ENCODE results near the gene ACOT12. TPM values are rescaled to one million over a fixed set of nuclear protein-coding genes. Genes with fewer than 3 reads are reported as not detected.

ACOT12 gene
- total RNA-seq, 1 donor from 2014 or later, result 0.52 TPM

GRCh38 chr5:81401266-81401665 is 7.3 kb upstream of the ACOT12 start:
- Histone ChIP-seq H3K9ac (ENCODE audit: low read depth in 1 of 3, low read length in 3 of 3) (no peak overlapping the region), H3K4me3 (ENCODE audit: low read length in 3 of 3) (no peak overlapping the region), H3K4me1 (ENCODE audit: control insufficient read depth in 3 of 3, insufficient read depth in 3 of 3, low read length in 3 of 3) (no peaks in the 10 kb centered on the region)

GRCh38 chr5:81400375-81400774 is 6.4 kb upstream of the ACOT12 start:
- H3K9ac ChIP-seq (ENCODE audit: low read depth in 1 of 3, low read length in 3 of 3), result no peak overlapping the region
- H3K36me3 ChIP-seq (ENCODE audit: control insufficient read depth in 3 of 3, insufficient read depth in 3 of 3, low read length in 3 of 3), result no peaks in the 10 kb centered on the region
- H3K4me3 ChIP-seq (ENCODE audit: low read length in 3 of 3), result no peak overlapping the region
- no peaks in the 10 kb centered on the region for H3K9me3 ChIP-seq (ENCODE audit: control insufficient read depth in 3 of 3, low read length in 3 of 3)
- no peaks in the 10 kb centered on the region for H3K4me1 ChIP-seq (ENCODE audit: control insufficient read depth in 3 of 3, insufficient read depth in 3 of 3, low read length in 3 of 3)
- H3K27ac ChIP-seq (ENCODE audit: low read depth, low read length), result no peak overlapping the region
- H3K27me3 ChIP-seq (ENCODE audit: control insufficient read depth in 3 of 3, insufficient read depth in 3 of 3, low read length in 3 of 3), result peaks cover 0 to 7% (median 0%) of the 10 kb centered on the region in 3 donors

More at GRCh38 chr5:81401266-81401665, 7.3 kb upstream of the ACOT12 start:
- H3K27ac ChIP-seq (ENCODE audit: low read depth, low read length), result no peak overlapping the region
- no peaks in the 10 kb centered on the region for H3K36me3 ChIP-seq (ENCODE audit: control insufficient read depth in 3 of 3, insufficient read depth in 3 of 3, low read length in 3 of 3)
- no peaks in the 10 kb centered on the region for H3K9me3 ChIP-seq (ENCODE audit: control insufficient read depth in 3 of 3, low read length in 3 of 3)
- peaks cover 0 to 7% (median 0%) of the 10 kb centered on the region in 3 donors for H3K27me3 ChIP-seq (ENCODE audit: control insufficient read depth in 3 of 3, insufficient read depth in 3 of 3, low read length in 3 of 3)

GRCh38 chr5:81398741-81399140 is 4.8 kb upstream of the ACOT12 start:
- H3K4me1 ChIP-seq (ENCODE audit: control insufficient read depth in 3 of 3, insufficient read depth in 3 of 3, low read length in 3 of 3), result peaks cover 0 to 5% (median 5%) of the 10 kb centered on the region in 3 donors
- no peak overlapping the region for H3K4me3 ChIP-seq (ENCODE audit: low read length in 3 of 3)
- peaks cover 3 to 12% (median 7%) of the 10 kb centered on the region in 3 donors for H3K27me3 ChIP-seq (ENCODE audit: control insufficient read depth in 3 of 3, insufficient read depth in 3 of 3, low read length in 3 of 3)
- no peak overlapping the region for H3K9ac ChIP-seq (ENCODE audit: low read depth in 1 of 3, low read length in 3 of 3)
- no peaks in the 10 kb centered on the region for H3K36me3 ChIP-seq (ENCODE audit: control insufficient read depth in 3 of 3, insufficient read depth in 3 of 3, low read length in 3 of 3)
- no peaks in the 10 kb centered on the region for H3K9me3 ChIP-seq (ENCODE audit: control insufficient read depth in 3 of 3, low read length in 3 of 3)
- H3K27ac ChIP-seq (ENCODE audit: low read depth, low read length), result no peak overlapping the region

GRCh38 chr5:81397176-81397575 is 3.2 kb upstream of the ACOT12 start:
- peaks cover 7 to 20% (median 14%) of the 10 kb centered on the region in 3 donors for H3K27me3 ChIP-seq (ENCODE audit: control insufficient read depth in 3 of 3, insufficient read depth in 3 of 3, low read length in 3 of 3)
- no peaks in the 10 kb centered on the region for H3K36me3 ChIP-seq (ENCODE audit: control insufficient read depth in 3 of 3, insufficient read depth in 3 of 3, low read length in 3 of 3)
- H3K9ac ChIP-seq (ENCODE audit: low read depth in 1 of 3, low read length in 3 of 3), result no peak overlapping the region
- H3K4me1 ChIP-seq (ENCODE audit: control insufficient read depth in 3 of 3, insufficient read depth in 3 of 3, low read length in 3 of 3), result peaks cover 0 to 5% (median 5%) of the 10 kb centered on the region in 3 donors
- H3K9me3 ChIP-seq (ENCODE audit: control insufficient read depth in 3 of 3, low read length in 3 of 3), result no peaks in the 10 kb centered on the region
- no peak overlapping the region for H3K27ac ChIP-seq (ENCODE audit: low read depth, low read length)
- H3K4me3 ChIP-seq (ENCODE audit: low read length in 3 of 3), result no peak overlapping the region

DNA sequence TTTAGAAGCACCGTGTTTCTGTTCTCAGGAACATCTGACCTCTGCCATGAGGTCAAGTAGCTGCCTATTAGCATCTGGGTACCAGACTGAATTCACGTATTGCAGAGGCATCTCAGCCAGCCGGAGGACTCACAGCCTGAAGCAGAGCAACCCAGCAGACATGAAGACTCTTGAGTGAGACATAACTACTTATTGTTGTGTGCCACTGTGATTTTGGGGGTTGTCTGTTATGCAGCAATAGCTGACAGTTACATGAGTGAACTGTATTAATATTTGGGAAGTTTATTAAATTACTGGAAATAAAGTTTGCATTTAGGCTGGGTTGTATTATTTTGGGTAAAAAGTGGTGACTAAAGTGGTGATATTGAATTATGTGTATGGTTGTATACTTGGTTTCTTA is 1.3 kb upstream of the ACOT12 start:
- no peak overlapping the region for H3K4me3 ChIP-seq (ENCODE audit: low read length in 3 of 3)
- H3K4me1 ChIP-seq (ENCODE audit: control insufficient read depth in 3 of 3, insufficient read depth in 3 of 3, low read length in 3 of 3), result peaks cover 0 to 5% (median 5%) of the 10 kb centered on the region in 3 donors
- no peaks in the 10 kb centered on the region for H3K9me3 ChIP-seq (ENCODE audit: control insufficient read depth in 3 of 3, low read length in 3 of 3)
- no peak overlapping the region for H3K9ac ChIP-seq (ENCODE audit: low read depth in 1 of 3, low read length in 3 of 3)
- H3K36me3 ChIP-seq (ENCODE audit: control insufficient read depth in 3 of 3, insufficient read depth in 3 of 3, low read length in 3 of 3), result no peaks in the 10 kb centered on the region
- H3K27ac ChIP-seq (ENCODE audit: low read depth, low read length), result no peak overlapping the region
- H3K27me3 ChIP-seq (ENCODE audit: control insufficient read depth in 3 of 3, insufficient read depth in 3 of 3, low read length in 3 of 3), result peaks cover 14 to 25% (median 22%) of the 10 kb centered on the region in 3 donors

- peaks cover 0 to 5% (median 5%) of the 10 kb centered on the region in 3 donors for H3K4me1 ChIP-seq (ENCODE audit: control insufficient read depth in 3 of 3, insufficient read depth in 3 of 3, low read length in 3 of 3)
- H3K9ac ChIP-seq (ENCODE audit: low read depth in 1 of 3, low read length in 3 of 3), result no peak overlapping the region
- peak overlapping the region; percentile 27 to 38 (median 29) for H3K4me3 ChIP-seq (ENCODE audit: low read length in 3 of 3)
- no peaks in the 10 kb centered on the region for H3K9me3 ChIP-seq (ENCODE audit: control insufficient read depth in 3 of 3, low read length in 3 of 3)
- H3K27me3 ChIP-seq (ENCODE audit: control insufficient read depth in 3 of 3, insufficient read depth in 3 of 3, low read length in 3 of 3), result peaks cover 14 to 26% (median 22%) of the 10 kb centered on the region in 3 donors
- no peak overlapping the region for H3K27ac ChIP-seq (ENCODE audit: low read depth, low read length)
- no peaks in the 10 kb centered on the region for H3K36me3 ChIP-seq (ENCODE audit: control insufficient read depth in 3 of 3, insufficient read depth in 3 of 3, low read length in 3 of 3)
Measured at GRCh38 chr5:81393430-81393782, 528 bp downstream of the ACOT12 start.

- no peak overlapping the region for H3K9ac ChIP-seq (ENCODE audit: low read depth in 1 of 3, low read length in 3 of 3)
- peaks cover 11 to 21% (median 17%) of the 10 kb centered on the region in 3 donors for H3K27me3 ChIP-seq (ENCODE audit: control insufficient read depth in 3 of 3, insufficient read depth in 3 of 3, low read length in 3 of 3)
- no peak overlapping the region for H3K27ac ChIP-seq (ENCODE audit: low read depth, low read length)
- H3K4me1 ChIP-seq (ENCODE audit: control insufficient read depth in 3 of 3, insufficient read depth in 3 of 3, low read length in 3 of 3), result no peaks in the 10 kb centered on the region
- H3K36me3 ChIP-seq (ENCODE audit: control insufficient read depth in 3 of 3, insufficient read depth in 3 of 3, low read length in 3 of 3), result no peaks in the 10 kb centered on the region
- no peaks in the 10 kb centered on the region for H3K9me3 ChIP-seq (ENCODE audit: control insufficient read depth in 3 of 3, low read length in 3 of 3)
- H3K4me3 ChIP-seq (ENCODE audit: low read length in 3 of 3), result no peak overlapping the region
Measured at GRCh38 chr5:81389025-81389424, 4.9 kb downstream of the ACOT12 start.

- no peaks in the 10 kb centered on the region for H3K36me3 ChIP-seq (ENCODE audit: control insufficient read depth in 3 of 3, insufficient read depth in 3 of 3, low read length in 3 of 3)
- no peak overlapping the region for H3K4me3 ChIP-seq (ENCODE audit: low read length in 3 of 3)
- no peak overlapping the region for H3K27ac ChIP-seq (ENCODE audit: low read depth, low read length)
- H3K9ac ChIP-seq (ENCODE audit: low read depth in 1 of 3, low read length in 3 of 3), result no peak overlapping the region
- H3K4me1 ChIP-seq (ENCODE audit: control insufficient read depth in 3 of 3, insufficient read depth in 3 of 3, low read length in 3 of 3), result no peaks in the 10 kb centered on the region
- H3K27me3 ChIP-seq (ENCODE audit: control insufficient read depth in 3 of 3, insufficient read depth in 3 of 3, low read length in 3 of 3), result peaks cover 7 to 16% (median 10%) of the 10 kb centered on the region in 3 donors
- no peaks in the 10 kb centered on the region for H3K9me3 ChIP-seq (ENCODE audit: control insufficient read depth in 3 of 3, low read length in 3 of 3)
Measured at GRCh38 chr5:81388169-81388568, 5.8 kb downstream of the ACOT12 start.

- Histone ChIP-seq H3K4me3 (ENCODE audit: low read length in 3 of 3) (no peak overlapping the region), H3K36me3 (ENCODE audit: control insufficient read depth in 3 of 3, insufficient read depth in 3 of 3, low read length in 3 of 3) (no peaks in the 10 kb centered on the region), H3K9me3 (ENCODE audit: control insufficient read depth in 3 of 3, low read length in 3 of 3) (no peaks in the 10 kb centered on the region), H3K27ac (ENCODE audit: low read depth, low read length) (no peak overlapping the region), H3K9ac (ENCODE audit: low read depth in 1 of 3, low read length in 3 of 3) (no peak overlapping the region), H3K27me3 (ENCODE audit: control insufficient read depth in 3 of 3, insufficient read depth in 3 of 3, low read length in 3 of 3) (no peaks in the 10 kb centered on the region), H3K4me1 (ENCODE audit: control insufficient read depth in 3 of 3, insufficient read depth in 3 of 3, low read length in 3 of 3) (no peaks in the 10 kb centered on the region)
Measured at GRCh38 chr5:81383867-81384266, 10.1 kb downstream of the ACOT12 start.

GRCh38 chr5:81371354-81371876 is 22.5 kb downstream of the ACOT12 start:
- H3K27ac ChIP-seq (ENCODE audit: low read depth, low read length), result no peak overlapping the region
- H3K4me3 ChIP-seq (ENCODE audit: low read length in 3 of 3), result no peak overlapping the region
- H3K36me3 ChIP-seq (ENCODE audit: control insufficient read depth in 3 of 3, insufficient read depth in 3 of 3, low read length in 3 of 3), result no peaks in the 10 kb centered on the region
- peaks cover 0 to 2% (median 0%) of the 10 kb centered on the region in 3 donors for H3K27me3 ChIP-seq (ENCODE audit: control insufficient read depth in 3 of 3, insufficient read depth in 3 of 3, low read length in 3 of 3)
- no peaks in the 10 kb centered on the region for H3K9me3 ChIP-seq (ENCODE audit: control insufficient read depth in 3 of 3, low read length in 3 of 3)
- H3K4me1 ChIP-seq (ENCODE audit: control insufficient read depth in 3 of 3, insufficient read depth in 3 of 3, low read length in 3 of 3), result no peaks in the 10 kb centered on the region
- no peak overlapping the region for H3K9ac ChIP-seq (ENCODE audit: low read depth in 1 of 3, low read length in 3 of 3)
